K562 (cell line): Measurements from ENCODE around the gene TMEM217. TPM values are rescaled to one million over a fixed set of nuclear protein-coding genes. Genes with fewer than 3 reads are reported as not detected.

Source experiments
- ARID1B ChIP-seq: fragments of 450-650 bp; IDR thresholded peaks from 2 replicates; pipeline ENCODE4 v1.6.1; 2016; ENCODE audit warnings: antibody characterized with exemption, mild to moderate bottlenecking, inconsistent platforms
- CSDE1 ChIP-seq, 2 experiments: fragments of 450-650 bp; IDR thresholded peaks; 2 replicates each; pipeline ENCODE4 v1.6.1; 2016; ENCODE audit warnings: mild to moderate bottlenecking in 1 of 2
- E2F1 ChIP-seq: sonication (generic); formaldehyde crosslinking; IDR thresholded peaks from 2 replicates; pipeline ENCODE4 v1.8.1; 2023; ENCODE audit warnings: mild to moderate bottlenecking, missing genetic modification reagents, moderate library complexity
- HDAC6 ChIP-seq: IDR thresholded peaks from 2 replicates; pipeline ENCODE4 v1.6.1; 2012; ENCODE audit warnings: low read depth, mild to moderate bottlenecking, control low read depth, inconsistent platforms, low read length, moderate library complexity
- HDGF ChIP-seq: fragments of 450-650 bp; IDR thresholded peaks from 2 replicates; pipeline ENCODE4 v1.6.1; 2016
- HMGXB4 ChIP-seq: sonication (generic); formaldehyde crosslinking; IDR thresholded peaks from 2 replicates; pipeline ENCODE4 v1.8.1; 2023; ENCODE audit warnings: mild to moderate bottlenecking, missing genetic modification reagents
- LCOR ChIP-seq: sonication (generic); formaldehyde crosslinking; IDR thresholded peaks from 2 replicates; pipeline ENCODE4 v1.8.0; 2022; ENCODE audit warnings: mild to moderate bottlenecking, missing genetic modification reagents
- NFIX ChIP-seq: fragments of 250-450 bp; sonication (Bioruptor Pico); IDR thresholded peaks from 2 replicates; pipeline ENCODE4 v1.4.0; 2020; ENCODE audit warnings: low read depth, mild to moderate bottlenecking, moderate library complexity
- NR2C1 ChIP-seq, 2 experiments: fragments of 450-650 bp; IDR thresholded peaks; 2 replicates each; pipeline ENCODE4 v1.6.1; 2017; ENCODE audit warnings: mild to moderate bottlenecking in 2 of 2, antibody characterized with exemption in 1 of 2, inconsistent platforms in 1 of 2, missing compliant biosample characterization in 1 of 2, missing genetic modification characterization in 1 of 2
- POLR3A ChIP-seq: IDR thresholded peaks from 2 replicates; pipeline ENCODE4 v1.6.1; 2011; ENCODE audit warnings: borderline replicate concordance, mild to moderate bottlenecking, moderate library complexity; ENCODE audit not compliant: insufficient read length, insufficient read depth; ENCODE audit errors: extremely low read depth
- TAL1 ChIP-seq: fragments of 450-650 bp; IDR thresholded peaks from 2 replicates; pipeline ENCODE4 v1.6.1; 2016; ENCODE audit warnings: mild to moderate bottlenecking
- TBL1XR1 ChIP-seq, 2 experiments: IDR thresholded peaks; 2 replicates each; pipeline ENCODE4 v1.6.1; 2012; ENCODE audit warnings: improper control_type of control experiment in 2 of 2, low read length in 2 of 2, mild to moderate bottlenecking in 1 of 2
- UBTF ChIP-seq, 2 experiments: IDR thresholded peaks; 2 replicates each; pipeline ENCODE4 v1.6.1; 2012; ENCODE audit warnings: improper control_type of control experiment in 2 of 2, low read depth in 2 of 2, low read length in 2 of 2, borderline replicate concordance in 1 of 2
- ZNF639 ChIP-seq, 2 experiments: fragments of 200-800 bp in 1 of 2; sonication (Bioruptor generic) in 1 of 2; sonication (generic) in 1 of 2; formaldehyde crosslinking in 1 of 2; IDR thresholded peaks in 1 of 2; conservative IDR thresholded peaks in 1 of 2; 2 replicates each; pipeline versions ENCODE4 v1.5.0 to v1.6.1; 2016 to 2020; ENCODE audit warnings: missing compliant biosample characterization in 1 of 2, missing genetic modification characterization in 1 of 2, missing genetic modification reagents in 1 of 2
- polyA plus RNA-seq, 8 experiments: library from polyadenylated mRNA; depleted of rRNA in 4 of 8; stranded (reverse) in 5 of 8; unstranded in 3 of 8; fragments of >200 nt; fragmentation: Nextera tagmentation in 2 of 8; fragmentation: Illumina TruSeq in 1 of 8; extraction: Ambion mirVana in 2 of 8; extraction: Trizol in 1 of 8; gene quantifications; 2 replicates each; pipeline versions ENCODE4 v1.2.1 to v1.2.3, GENCODE V29; 2011 to 2014; ENCODE audit warnings: inconsistent platforms in 1 of 8, missing spikeins in 1 of 8
- total RNA-seq, 7 experiments: library from RNA; depleted of rRNA in 6 of 7; stranded (reverse); fragments of >200 nt in 6 of 7; fragmentation: Illumina TruSeq in 2 of 7; extraction: Trizol in 2 of 7; gene quantifications; 2 replicates each; pipeline versions ENCODE4 v1.2.1 to v1.2.3, GENCODE V29; 2011 to 2021; ENCODE audit warnings: low replicate concordance in 1 of 7
- TF ChIP-seq, protein P1 (sequence below), 3 experiments: fragments of 200-800 bp in 1 of 3; fragments of 250-450 bp in 1 of 3; fragments of 450-650 bp in 1 of 3; sonication (Bioruptor Pico) in 1 of 3; sonication (Bioruptor generic) in 1 of 3; formaldehyde crosslinking in 1 of 3; IDR thresholded peaks; 2 replicates each; pipeline versions ENCODE4 v1.6.1 to v1.8.0; 2016 to 2022; ENCODE audit warnings: mild to moderate bottlenecking in 2 of 3, missing genetic modification characterization in 2 of 3, missing compliant biosample characterization in 1 of 3, moderate library complexity in 1 of 3

Gene TMEM217
- total and polyA plus RNA-seq, 9 of the 15 experiments (the other 6 are each of a cell fraction or from before 2014, with no cell fraction given), result 1.3 to 8.0 (median 1.9) TPM

DNA sequence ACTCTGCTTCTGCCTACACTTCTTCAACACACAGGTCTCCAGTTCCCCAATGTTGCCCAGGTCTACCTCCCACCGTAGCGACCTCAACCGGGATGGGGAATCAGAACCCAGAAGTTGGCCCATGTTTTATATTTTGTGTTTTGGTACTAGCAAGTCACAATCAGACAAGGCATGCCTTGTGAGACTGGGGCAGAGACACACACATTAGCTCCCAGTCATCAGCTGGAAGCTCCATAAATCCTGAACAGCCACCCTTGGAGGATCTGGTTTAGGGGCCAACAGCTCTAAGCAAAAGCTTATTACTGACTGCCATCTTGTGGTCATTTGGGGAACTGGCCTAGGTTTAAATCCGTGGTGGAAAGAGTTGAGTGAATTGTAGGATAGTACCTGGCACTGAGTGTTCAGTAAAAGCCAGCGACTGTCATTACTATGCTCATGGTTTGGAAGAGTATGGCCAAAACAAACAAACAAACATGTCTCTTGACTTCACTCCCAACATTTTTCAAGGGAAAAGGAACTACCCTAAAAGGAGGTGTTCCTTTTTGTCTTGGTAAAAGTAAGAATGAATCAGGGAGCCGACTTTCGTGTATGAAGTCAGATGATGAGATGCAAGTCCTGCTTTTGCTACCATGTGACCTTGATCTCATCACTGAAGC is 47.5 kb downstream of the TMEM217 start (continued):
- TF ChIP-seq E2F1 (CRISPR knock-in tag) (no peak), LCOR (CRISPR knock-in tag) (no peak; the same call in 1 of the 2 replicates), NFIX (CRISPR knock-in tag) (no peak), TBL1XR1 (IDR thresholded peaks at IDR 0.05; ENCODE audit: low read length in 2 of 2) (0 out of 4 replicates have a peak, but pooled peaks have one; percentile 11 to 43), POLR3A (no peak), HDAC6 (no peak), ARID1B (peak; percentile 63), HDGF (peak; percentile 79; the same call in 1 of the 2 replicates), UBTF (IDR thresholded peaks at IDR 0.05; ENCODE audit: borderline replicate concordance in 1 of 2, low read depth in 2 of 2, low read length in 2 of 2) (0 out of 4 replicates have a peak, but pooled peaks of 1 of the 2 experiments have one; percentile 36), CSDE1 (IDR thresholded peaks at IDR 0.05) (no peak), TAL1 (peak; percentile 13; the same call in 1 of the 2 replicates), ZNF639 (CRISPR knock-in tag; conservative IDR thresholded peaks at IDR 0.05 in 1 of 2, IDR thresholded peaks at IDR 0.05 in 1 of 2) (peak in 1 of 2 experiments; percentile 30; a peak in 1 of 4 replicates), HMGXB4 (CRISPR knock-in tag) (no peak), NR2C1 (IDR thresholded peaks at IDR 0.05) (no peak), NR2C1 (tag; IDR thresholded peaks at IDR 0.05) (peak; percentile 46)
- TF ChIP-seq, protein P1, sequence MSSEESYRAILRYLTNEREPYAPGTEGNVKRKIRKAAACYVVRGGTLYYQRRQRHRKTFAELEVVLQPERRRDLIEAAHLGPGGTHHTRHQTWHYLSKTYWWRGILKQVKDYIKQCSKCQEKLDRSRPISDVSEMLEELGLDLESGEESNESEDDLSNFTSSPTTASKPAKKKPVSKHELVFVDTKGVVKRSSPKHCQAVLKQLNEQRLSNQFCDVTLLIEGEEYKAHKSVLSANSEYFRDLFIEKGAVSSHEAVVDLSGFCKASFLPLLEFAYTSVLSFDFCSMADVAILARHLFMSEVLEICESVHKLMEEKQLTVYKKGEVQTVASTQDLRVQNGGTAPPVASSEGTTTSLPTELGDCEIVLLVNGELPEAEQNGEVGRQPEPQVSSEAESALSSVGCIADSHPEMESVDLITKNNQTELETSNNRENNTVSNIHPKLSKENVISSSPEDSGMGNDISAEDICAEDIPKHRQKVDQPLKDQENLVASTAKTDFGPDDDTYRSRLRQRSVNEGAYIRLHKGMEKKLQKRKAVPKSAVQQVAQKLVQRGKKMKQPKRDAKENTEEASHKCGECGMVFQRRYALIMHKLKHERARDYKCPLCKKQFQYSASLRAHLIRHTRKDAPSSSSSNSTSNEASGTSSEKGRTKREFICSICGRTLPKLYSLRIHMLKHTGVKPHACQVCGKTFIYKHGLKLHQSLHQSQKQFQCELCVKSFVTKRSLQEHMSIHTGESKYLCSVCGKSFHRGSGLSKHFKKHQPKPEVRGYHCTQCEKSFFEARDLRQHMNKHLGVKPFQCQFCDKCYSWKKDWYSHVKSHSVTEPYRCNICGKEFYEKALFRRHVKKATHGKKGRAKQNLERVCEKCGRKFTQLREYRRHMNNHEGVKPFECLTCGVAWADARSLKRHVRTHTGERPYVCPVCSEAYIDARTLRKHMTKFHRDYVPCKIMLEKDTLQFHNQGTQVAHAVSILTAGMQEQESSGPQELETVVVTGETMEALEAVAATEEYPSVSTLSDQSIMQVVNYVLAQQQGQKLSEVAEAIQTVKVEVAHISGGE (CRISPR knock-in tag; IDR thresholded peaks at IDR 0.05), result no peak
